Measurements from ENCODE around the gene ACAP3. TPM values are rescaled to one million over a fixed set of nuclear protein-coding genes. Genes with fewer than 3 reads are reported as not detected.

ACAP3 gene
- total RNA-seq, 1 experiment from 2014 or later: 67.6 TPM

DNA sequence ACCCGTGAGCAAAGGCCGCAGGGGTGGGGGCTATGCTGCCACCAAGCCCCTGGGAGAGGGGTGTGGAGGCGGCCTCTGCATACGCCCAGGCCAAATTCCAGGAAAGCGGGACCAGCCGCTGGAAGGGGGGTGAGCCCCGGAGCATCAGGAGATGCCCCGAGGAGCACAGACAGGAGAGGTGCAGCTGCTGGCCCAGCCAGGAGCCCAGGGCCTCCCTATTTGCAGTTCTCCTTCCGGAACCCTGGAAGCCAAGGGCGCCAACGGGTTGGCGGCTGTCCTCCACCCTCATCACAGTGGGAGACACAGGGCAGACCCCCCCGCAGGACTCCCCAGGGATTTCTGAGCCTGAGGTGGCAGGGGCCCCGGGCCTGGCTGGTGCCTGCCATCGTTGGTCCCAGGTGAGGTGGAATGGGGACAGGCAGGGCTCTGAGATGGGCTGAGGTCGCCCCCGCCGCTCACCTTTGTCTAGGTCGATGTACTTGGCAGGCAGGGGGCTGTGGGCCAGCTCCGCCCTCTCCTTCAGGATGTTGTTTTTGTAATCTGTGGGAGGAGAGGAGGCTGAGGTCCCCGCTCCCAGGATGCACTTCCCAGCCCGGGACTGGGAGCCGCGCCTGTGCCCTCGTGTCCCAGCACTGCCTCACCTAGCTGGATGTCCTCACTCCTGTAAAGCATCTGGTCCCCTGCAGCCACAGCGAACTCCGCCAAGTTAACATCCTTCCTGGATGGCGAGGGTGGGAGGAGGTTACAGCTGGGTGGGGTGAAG, 45.8 kb upstream of the ACAP3 start:
- Histone ChIP-seq H3K27ac (ENCODE audit: low read depth, low read length, poor library complexity, severe bottlenecking) (no peak overlapping the region), H3K27me3 (replicated peaks; ENCODE audit: insufficient read depth, low read depth, low read length, poor library complexity) (peaks cover 5% of the 10 kb centered on the region), H3K4me3 (ENCODE audit: low read depth, low read length, poor library complexity, severe bottlenecking) (no peak overlapping the region), H3K9me3 (ENCODE audit: low read depth, low read length, poor library complexity, severe bottlenecking) (no peaks in the 10 kb centered on the region), H3K36me3 (ENCODE audit: insufficient read depth, low read length, poor library complexity, severe bottlenecking) (no peaks in the 10 kb centered on the region), H3K4me1 (ENCODE audit: insufficient read depth, low read length, poor library complexity, severe bottlenecking) (no peaks in the 10 kb centered on the region)
- ChIA-PET POLR2A (ENCODE audit: low non-redundant PET) (no interaction called here), CTCF (no interaction called here)
- TF ChIP-seq, protein P1, sequence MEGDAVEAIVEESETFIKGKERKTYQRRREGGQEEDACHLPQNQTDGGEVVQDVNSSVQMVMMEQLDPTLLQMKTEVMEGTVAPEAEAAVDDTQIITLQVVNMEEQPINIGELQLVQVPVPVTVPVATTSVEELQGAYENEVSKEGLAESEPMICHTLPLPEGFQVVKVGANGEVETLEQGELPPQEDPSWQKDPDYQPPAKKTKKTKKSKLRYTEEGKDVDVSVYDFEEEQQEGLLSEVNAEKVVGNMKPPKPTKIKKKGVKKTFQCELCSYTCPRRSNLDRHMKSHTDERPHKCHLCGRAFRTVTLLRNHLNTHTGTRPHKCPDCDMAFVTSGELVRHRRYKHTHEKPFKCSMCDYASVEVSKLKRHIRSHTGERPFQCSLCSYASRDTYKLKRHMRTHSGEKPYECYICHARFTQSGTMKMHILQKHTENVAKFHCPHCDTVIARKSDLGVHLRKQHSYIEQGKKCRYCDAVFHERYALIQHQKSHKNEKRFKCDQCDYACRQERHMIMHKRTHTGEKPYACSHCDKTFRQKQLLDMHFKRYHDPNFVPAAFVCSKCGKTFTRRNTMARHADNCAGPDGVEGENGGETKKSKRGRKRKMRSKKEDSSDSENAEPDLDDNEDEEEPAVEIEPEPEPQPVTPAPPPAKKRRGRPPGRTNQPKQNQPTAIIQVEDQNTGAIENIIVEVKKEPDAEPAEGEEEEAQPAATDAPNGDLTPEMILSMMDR (conservative IDR thresholded peaks at IDR 0.05; ENCODE audit: low read depth, low read length): no peak
- TF ChIP-seq EZH2 (IDR thresholded peaks at IDR 0.05; ENCODE audit: borderline replicate concordance, low read depth, low read length, poor library complexity, severe bottlenecking): no peak
- no peak for DNase-seq (ENCODE audit: low spot score)
- BruUV-seq (replicated peaks): no TSS peak
- intact Hi-C loops (cut with micrococcal nuclease; ENCODE audit: unreplicated experiment): no loop called here

DNA sequence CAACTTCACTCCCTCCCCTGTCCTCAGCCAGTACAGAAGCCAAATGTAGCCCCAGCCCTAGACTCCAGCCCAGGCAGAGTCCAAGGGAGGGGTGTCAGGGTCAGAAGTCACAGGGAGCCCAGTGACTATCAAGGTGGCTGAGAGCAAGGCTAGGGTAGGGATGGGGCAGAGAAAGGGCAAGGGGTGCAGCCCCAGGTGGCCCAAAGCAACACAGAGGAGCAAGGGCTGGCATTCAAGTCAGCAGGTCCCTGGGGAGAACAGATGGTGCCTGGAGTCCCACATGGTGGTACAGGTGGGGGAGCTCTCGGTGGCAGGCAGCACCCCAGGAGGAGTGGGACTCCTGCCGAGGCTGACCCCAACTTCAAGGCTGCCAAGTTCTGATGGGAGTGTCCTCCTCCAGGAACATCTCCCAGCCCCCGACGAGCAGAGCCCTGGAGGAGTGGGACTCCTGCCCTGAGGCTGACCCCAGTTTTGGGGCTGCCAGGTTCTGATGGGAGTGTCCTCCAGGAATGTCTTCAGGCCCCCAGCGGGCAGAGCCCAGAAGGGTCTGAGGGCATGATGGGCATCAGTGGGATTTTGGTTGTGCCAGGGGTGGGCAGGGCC, 45.2 kb upstream of the ACAP3 start:
- TF ChIP-seq, protein P1 (conservative IDR thresholded peaks at IDR 0.05; ENCODE audit: low read depth, low read length): no peak
- TF ChIP-seq EZH2 (IDR thresholded peaks at IDR 0.05; ENCODE audit: borderline replicate concordance, low read depth, low read length, poor library complexity, severe bottlenecking): no peak
- no peaks in the 10 kb centered on the region for H3K9me3 ChIP-seq (ENCODE audit: low read depth, low read length, poor library complexity, severe bottlenecking)
- POLR2A ChIA-PET (ENCODE audit: low non-redundant PET): no interaction called here
- BruUV-seq (replicated peaks): no TSS peak
- no peaks in the 10 kb centered on the region for H3K36me3 ChIP-seq (ENCODE audit: insufficient read depth, low read length, poor library complexity, severe bottlenecking)
- H3K4me1 ChIP-seq (ENCODE audit: insufficient read depth, low read length, poor library complexity, severe bottlenecking): no peaks in the 10 kb centered on the region
- CTCF ChIA-PET: no interaction called here
- DNase-seq (ENCODE audit: low spot score): no peak
- H3K27me3 ChIP-seq (replicated peaks; ENCODE audit: insufficient read depth, low read depth, low read length, poor library complexity): peaks cover 5% of the 10 kb centered on the region
- H3K4me3 ChIP-seq (ENCODE audit: low read depth, low read length, poor library complexity, severe bottlenecking): no peak overlapping the region
- no peak overlapping the region for H3K27ac ChIP-seq (ENCODE audit: low read depth, low read length, poor library complexity, severe bottlenecking)
- intact Hi-C loops (cut with micrococcal nuclease; ENCODE audit: unreplicated experiment): no loop called here

DNA sequence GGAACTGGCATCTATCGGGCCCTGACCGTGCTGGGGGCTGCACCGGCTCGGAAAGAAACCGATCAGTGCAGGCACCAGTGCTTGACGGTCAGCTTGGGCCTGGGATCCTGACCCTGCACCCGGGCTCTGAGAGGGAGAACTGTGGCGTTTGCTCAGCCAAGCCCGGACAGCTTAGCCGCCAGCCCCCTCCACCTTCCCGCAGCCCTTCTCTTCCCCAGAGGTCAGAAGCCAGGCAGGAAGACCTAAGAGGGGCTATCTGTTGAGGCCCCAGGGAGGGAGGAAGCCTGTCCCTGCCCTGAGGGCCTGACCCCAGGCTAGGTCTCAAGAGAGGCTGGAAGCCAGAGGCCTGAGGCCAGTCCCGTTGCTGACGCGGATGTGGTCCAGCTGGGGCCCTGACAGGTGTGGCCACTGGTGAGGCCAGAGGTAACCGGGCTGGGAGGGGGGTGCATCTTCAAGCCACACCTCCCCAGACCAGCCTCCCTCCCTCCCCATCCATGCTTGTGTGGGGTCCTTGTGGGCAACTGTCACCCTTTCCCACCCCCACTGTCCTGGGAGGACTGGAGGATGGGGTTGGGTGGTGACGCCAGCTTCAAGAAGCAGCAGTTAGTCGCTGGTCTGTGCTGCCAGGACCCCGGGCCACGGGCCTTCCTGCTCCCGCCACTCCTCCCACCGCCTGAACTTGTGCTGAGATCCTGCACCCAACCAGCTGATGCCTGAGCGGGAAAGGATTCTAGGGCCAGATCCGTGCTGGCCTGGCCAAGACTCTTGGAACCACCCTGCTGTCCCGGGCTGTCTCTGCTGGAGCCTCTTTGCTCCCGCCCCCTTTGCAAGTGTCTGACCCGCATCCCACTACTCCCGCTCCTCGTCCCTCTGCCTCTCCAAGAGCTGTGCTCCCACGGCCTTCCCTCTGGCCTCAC, 44.0 kb upstream of the ACAP3 start:
- H3K4me1 ChIP-seq (ENCODE audit: insufficient read depth, low read length, poor library complexity, severe bottlenecking): peaks cover 3% of the 10 kb centered on the region
- H3K27ac ChIP-seq (ENCODE audit: low read depth, low read length, poor library complexity, severe bottlenecking): no peak overlapping the region
- no peak for DNase-seq (ENCODE audit: low spot score)
- CTCF ChIA-PET: no interaction called here
- no peak overlapping the region for H3K4me3 ChIP-seq (ENCODE audit: low read depth, low read length, poor library complexity, severe bottlenecking)
- peaks cover 5% of the 10 kb centered on the region for H3K27me3 ChIP-seq (replicated peaks; ENCODE audit: insufficient read depth, low read depth, low read length, poor library complexity)
- BruUV-seq (replicated peaks): no TSS peak
- intact Hi-C loops (cut with micrococcal nuclease; ENCODE audit: unreplicated experiment): no loop called here
- no peaks in the 10 kb centered on the region for H3K9me3 ChIP-seq (ENCODE audit: low read depth, low read length, poor library complexity, severe bottlenecking)
- POLR2A ChIA-PET (ENCODE audit: low non-redundant PET): no interaction called here
- no peak for TF ChIP-seq EZH2 (IDR thresholded peaks at IDR 0.05; ENCODE audit: borderline replicate concordance, low read depth, low read length, poor library complexity, severe bottlenecking)
- no peaks in the 10 kb centered on the region for H3K36me3 ChIP-seq (ENCODE audit: insufficient read depth, low read length, poor library complexity, severe bottlenecking)
